Stimulated activated naive CD8-positive, alpha-beta T cell treated with anti-CD3 and anti-CD28 coated beads, Interleukin-15, amount 100 ng/mL, for 72 hours (primary cell): ENCODE results near the gene LIN52.
A peak's percentile ranks its signal among the peaks of the same experiment; 100 is the strongest.
"Not testable (repeated sequence)": the region's sequence is repeated elsewhere in the genome, so short reads cannot be mapped to it uniquely, and the experiment has no call there.

Experiments used
- ATAC-seq: fragments of 150-1000 bp; cut with Tn5 transposase; 2 replicates; pipeline ENCODE4 v1.10.0; 2021; ENCODE audit warnings: mild to moderate bottlenecking, moderate library complexity
- DNase-seq, 2 donors: peaks; one replicate each; pipeline ENCODE4 v3.0.0; 2021 to 2022
- H3K27ac Mint-ChIP-seq, 2 donors: one replicate each; pipeline ENCODE4 v1.8.0; 2022; ENCODE audit warnings: mild to moderate bottlenecking in 2 of 2, mixed read lengths in 2 of 2, moderate library complexity in 2 of 2
- H3K27me3 Mint-ChIP-seq: one replicate; pipeline ENCODE4 v1.8.0; 2022; ENCODE audit warnings: mixed read lengths
- H3K4me1 Mint-ChIP-seq: one replicate; pipeline ENCODE4 v1.8.0; 2022; ENCODE audit warnings: mild to moderate bottlenecking, mixed read lengths
- H3K4me3 Mint-ChIP-seq, 2 donors: one replicate each; pipeline ENCODE4 v1.8.0; 2022; ENCODE audit warnings: mild to moderate bottlenecking in 2 of 2, mixed read lengths in 2 of 2, moderate library complexity in 1 of 2
- H3K9me3 Mint-ChIP-seq, 2 donors: one replicate each; pipeline ENCODE4 v1.8.0; 2022; ENCODE audit warnings: mixed read lengths in 2 of 2

Gene LIN52

GRCh38 chr14:74083784-74084276 is 926 bp upstream of the LIN52 start:
- DNase-seq (no peak), ATAC-seq (peak; percentile 13)
- H3K27me3 Mint-ChIP-seq: no peaks in the 10 kb centered on the region
- H3K4me1 Mint-ChIP-seq: peaks cover 30% of the 10 kb centered on the region
- H3K27ac Mint-ChIP-seq: peak overlapping the region; percentile 79 to 87
- peak overlapping the region; percentile 89 to 90 for H3K4me3 Mint-ChIP-seq
- no peaks in the 10 kb centered on the region for H3K9me3 Mint-ChIP-seq

- DNase-seq (peak in 1 of 2 donors; percentile 44), ATAC-seq (peak; percentile 6)
- Mint-ChIP-seq H3K4me1 (peaks cover 36% of the 10 kb centered on the region), H3K4me3 (peak overlapping the region; percentile 89 to 90), H3K9me3 (peaks cover 0 to 4% of the 10 kb centered on the region in 2 donors), H3K27me3 (no peaks in the 10 kb centered on the region), H3K27ac (peak overlapping the region; percentile 93 to 96)
These were observed 386 bp downstream of the LIN52 start for GRCh38 chr14:74085047-74085637.

- Mint-ChIP-seq H3K27me3 (no peaks in the 10 kb centered on the region), H3K4me3 (peak overlapping the region; percentile 89 to 90), H3K4me1 (peaks cover 36% of the 10 kb centered on the region), H3K9me3 (peaks cover 0 to 4% of the 10 kb centered on the region in 2 donors), H3K27ac (peak overlapping the region; percentile 93 to 96)
- ATAC-seq: no peak
- no peak for DNase-seq
These were observed 1.1 kb downstream of the LIN52 start for GRCh38 chr14:74085828-74086227.

GRCh38 chr14:74089251-74090020 is 4.7 kb downstream of the LIN52 start:
- H3K9me3 Mint-ChIP-seq: peaks cover 0 to 4% of the 10 kb centered on the region in 2 donors

GRCh38 chr14:74105381-74105780 is 20.6 kb downstream of the LIN52 start:
- no peak overlapping the region for H3K4me3 Mint-ChIP-seq
- peak overlapping the region in 1 of 2 donors; percentile 7 for H3K27ac Mint-ChIP-seq
- no peaks in the 10 kb centered on the region for H3K4me1 Mint-ChIP-seq
- no peaks in the 10 kb centered on the region for H3K27me3 Mint-ChIP-seq
- ATAC-seq: no peak
- no peaks in the 10 kb centered on the region for H3K9me3 Mint-ChIP-seq
- DNase-seq: no peak

More at GRCh38 chr14:74089251-74090020, 4.7 kb downstream of the LIN52 start:
- no peak for DNase-seq
- Mint-ChIP-seq H3K27me3 (no peaks in the 10 kb centered on the region), H3K4me1 (peaks cover 26% of the 10 kb centered on the region), H3K4me3 (peak overlapping the region in 1 of 2 donors; percentile 7), H3K27ac (peak overlapping the region in 1 of 2 donors; percentile 71)
- ATAC-seq: no peak

- H3K4me3 Mint-ChIP-seq: no peak overlapping the region
- no peaks in the 10 kb centered on the region for H3K4me1 Mint-ChIP-seq
- no peak for DNase-seq
- H3K27ac Mint-ChIP-seq: no peak overlapping the region
- no peaks in the 10 kb centered on the region for H3K27me3 Mint-ChIP-seq
- H3K9me3 Mint-ChIP-seq: no peaks in the 10 kb centered on the region
- ATAC-seq: no peak
These were observed 24.6 kb downstream of the LIN52 start for GRCh38 chr14:74109369-74109768.

GRCh38 chr14:74111395-74112216 is 26.9 kb downstream of the LIN52 start:
- H3K4me3 Mint-ChIP-seq, H3K27me3 Mint-ChIP-seq, H3K9me3 Mint-ChIP-seq, H3K4me1 Mint-ChIP-seq, H3K27ac Mint-ChIP-seq: not testable (repeated sequence)
- ATAC-seq (peak; percentile 76), DNase-seq (peak in 1 of 2 donors; percentile 5)

GRCh38 chr14:74125487-74125886 is 40.7 kb downstream of the LIN52 start:
- not testable (repeated sequence) for ATAC-seq, H3K27ac Mint-ChIP-seq

GRCh38 chr14:74126315-74127013 is 41.7 kb downstream of the LIN52 start:
- Mint-ChIP-seq H3K4me3 (no peak overlapping the region), H3K27ac (no peak overlapping the region), H3K4me1 (no peaks in the 10 kb centered on the region), H3K9me3 (no peaks in the 10 kb centered on the region), H3K27me3 (no peaks in the 10 kb centered on the region)
- ATAC-seq (no peak), DNase-seq (no peak)

More at GRCh38 chr14:74125487-74125886, 40.7 kb downstream of the LIN52 start:
- not testable (repeated sequence) for H3K4me3 Mint-ChIP-seq, H3K27me3 Mint-ChIP-seq, H3K4me1 Mint-ChIP-seq, DNase-seq, H3K9me3 Mint-ChIP-seq

- Mint-ChIP-seq H3K9me3 (no peaks in the 10 kb centered on the region), H3K27ac (no peak overlapping the region), H3K4me1 (no peaks in the 10 kb centered on the region), H3K4me3 (no peak overlapping the region), H3K27me3 (no peaks in the 10 kb centered on the region)
- no peak for ATAC-seq
- DNase-seq: no peak
These were observed 42.9 kb downstream of the LIN52 start for GRCh38 chr14:74127634-74128033.

GRCh38 chr14:74133833-74134481 is 49.2 kb downstream of the LIN52 start:
- H3K9me3 Mint-ChIP-seq: no peaks in the 10 kb centered on the region
- peak overlapping the region in 1 of 2 donors; percentile 36 for H3K27ac Mint-ChIP-seq
- no peak for ATAC-seq
- no peaks in the 10 kb centered on the region for H3K27me3 Mint-ChIP-seq
- H3K4me1 Mint-ChIP-seq: peaks cover 24% of the 10 kb centered on the region
- H3K4me3 Mint-ChIP-seq: no peak overlapping the region
- no peak for DNase-seq

- Mint-ChIP-seq H3K27me3 (no peaks in the 10 kb centered on the region), H3K9me3 (no peaks in the 10 kb centered on the region), H3K4me3 (peak overlapping the region in 1 of 2 donors; percentile 55), H3K4me1 (peaks cover 24% of the 10 kb centered on the region), H3K27ac (no peak overlapping the region)
- DNase-seq (no peak), ATAC-seq (peak; percentile 40)
These were observed 49.7 kb downstream of the LIN52 start for GRCh38 chr14:74134484-74134883.

GRCh38 chr14:74135426-74135825 is 50.7 kb downstream of the LIN52 start:
- DNase-seq: no peak
- Mint-ChIP-seq H3K27me3 (no peaks in the 10 kb centered on the region), H3K27ac (peak overlapping the region in 1 of 2 donors; percentile 3), H3K4me1 (peaks cover 24% of the 10 kb centered on the region), H3K9me3 (no peaks in the 10 kb centered on the region), H3K4me3 (peak overlapping the region; percentile 19 to 55)
- ATAC-seq: no peak

GRCh38 chr14:74140374-74140850 is 55.7 kb downstream of the LIN52 start:
- Mint-ChIP-seq H3K4me3 (no peak overlapping the region), H3K4me1 (peaks cover 18% of the 10 kb centered on the region), H3K27me3 (no peaks in the 10 kb centered on the region), H3K27ac (no peak overlapping the region), H3K9me3 (no peaks in the 10 kb centered on the region)
- no peak for DNase-seq
- no peak for ATAC-seq
